NCI-H2081 treated with DMSO at 0.1 percent for 48 hours (cell line): Measurements from ENCODE around the gene FAM153A.
"Not testable (repeated sequence)": the region's sequence is repeated elsewhere in the genome, so short reads cannot be mapped to it uniquely, and the experiment has no call there.

ENCODE experiments used
- DNase-seq: peaks from one replicate; lab custom pipeline; 2025; lab: John Stamatoyannopoulos, UW

FAM153A gene

DNA sequence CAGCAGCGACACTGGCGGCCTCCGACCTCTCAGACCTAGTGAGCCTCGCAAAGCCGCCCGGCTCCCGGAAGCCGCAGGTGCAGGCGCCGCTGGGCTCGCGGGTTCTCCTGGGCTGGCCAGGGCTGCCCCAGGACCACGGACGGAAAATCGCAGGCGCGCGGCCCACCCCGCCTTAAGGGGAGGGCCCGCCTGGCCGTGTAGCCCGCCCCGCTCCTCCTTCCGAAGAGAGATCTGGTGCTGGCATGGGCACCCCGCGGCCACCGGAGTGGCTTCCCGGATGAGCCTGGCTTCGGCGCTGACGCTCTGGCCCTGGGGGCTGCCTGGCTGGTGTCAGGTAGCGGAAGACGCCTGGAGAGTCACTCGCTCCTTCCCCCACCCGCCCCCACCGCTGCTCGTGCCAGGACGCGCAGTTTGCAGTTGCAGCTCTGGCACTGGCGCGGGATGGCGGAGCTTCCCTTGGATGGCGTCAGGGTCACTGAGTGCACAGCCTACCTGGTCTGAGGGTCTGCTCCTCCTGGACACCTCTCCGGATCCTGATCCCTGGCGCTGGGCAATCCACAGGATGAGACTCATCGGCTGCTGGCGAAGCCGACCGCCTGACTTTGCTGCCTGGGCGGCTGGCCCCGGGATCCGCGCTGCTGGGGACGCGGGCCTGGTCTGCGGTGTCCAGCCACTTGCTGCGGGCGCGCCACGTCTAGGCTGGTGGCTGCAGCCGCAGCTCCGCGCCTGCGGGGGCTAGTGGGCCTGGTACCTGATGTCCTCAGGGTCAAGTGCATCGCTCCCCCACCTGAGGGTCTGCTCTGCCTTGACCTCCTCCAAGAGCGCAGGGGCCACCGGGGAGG, at the start of gene FAM153A:
Gene FAM153A, minus strand, starts transcription at position 108 of the 842 bp plus-strand sequence.
- DNase-seq: not testable (repeated sequence)

DNA sequence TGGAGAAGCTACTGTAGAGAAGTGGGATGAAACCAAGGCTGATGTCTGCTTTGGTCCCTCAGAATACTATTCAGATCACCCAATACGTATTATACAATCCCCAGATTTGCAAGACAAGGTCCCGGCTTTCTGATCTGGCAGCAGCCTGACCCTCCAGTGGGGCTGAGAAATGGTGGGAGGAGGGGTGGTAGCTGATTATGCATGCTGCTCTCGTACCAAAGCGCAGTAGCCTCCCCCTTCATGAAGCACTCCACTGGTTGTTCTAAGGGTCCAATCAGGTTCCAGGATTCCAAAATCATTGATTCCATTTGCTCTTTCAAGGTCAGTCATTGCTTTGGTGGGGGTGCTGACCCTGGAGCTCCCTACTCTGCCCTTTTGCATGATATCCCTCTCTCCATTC, 49.6 kb upstream of the FAM153A start:
- not testable (repeated sequence) for DNase-seq

DNA sequence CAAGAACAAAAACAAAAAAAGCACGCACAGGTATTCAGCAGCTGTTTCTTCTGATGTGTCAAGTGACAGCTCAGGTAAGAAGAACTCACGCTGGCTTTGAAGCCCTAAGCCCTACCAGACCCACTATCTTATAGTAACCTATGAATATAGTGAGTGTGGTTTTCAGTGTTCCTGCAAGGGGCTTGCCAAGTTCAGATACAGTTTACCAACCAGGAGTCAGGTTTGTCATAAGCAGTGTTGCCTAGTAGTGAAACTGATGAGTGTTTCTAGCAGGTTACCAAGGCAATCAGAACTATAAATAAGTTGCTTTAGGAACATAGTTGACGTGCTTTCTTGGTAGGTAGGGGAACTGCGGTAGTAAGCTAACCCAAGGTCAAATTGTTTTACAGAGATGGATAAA, 43.4 kb upstream of the FAM153A start:
- not testable (repeated sequence) for DNase-seq

DNA sequence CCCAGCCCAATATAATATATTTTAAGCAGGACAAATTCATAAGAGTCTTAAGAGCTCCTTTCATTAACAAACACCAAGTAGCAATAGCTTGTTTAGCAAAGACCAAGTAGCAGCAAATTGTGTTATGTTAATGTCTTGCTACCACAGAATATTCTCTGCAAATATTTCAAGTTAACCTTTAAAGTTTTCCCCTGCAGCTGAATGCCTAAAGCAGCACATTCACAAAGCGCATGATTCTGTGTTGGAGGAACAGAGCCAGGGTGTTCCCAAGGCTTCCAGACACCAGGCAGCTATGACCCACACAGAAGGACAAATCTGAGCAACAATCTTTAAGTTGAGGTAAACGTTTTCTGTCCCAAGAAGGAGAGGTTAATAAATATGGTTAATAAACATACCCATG, 42.1 kb upstream of the FAM153A start:
- DNase-seq: not testable (repeated sequence)

DNA sequence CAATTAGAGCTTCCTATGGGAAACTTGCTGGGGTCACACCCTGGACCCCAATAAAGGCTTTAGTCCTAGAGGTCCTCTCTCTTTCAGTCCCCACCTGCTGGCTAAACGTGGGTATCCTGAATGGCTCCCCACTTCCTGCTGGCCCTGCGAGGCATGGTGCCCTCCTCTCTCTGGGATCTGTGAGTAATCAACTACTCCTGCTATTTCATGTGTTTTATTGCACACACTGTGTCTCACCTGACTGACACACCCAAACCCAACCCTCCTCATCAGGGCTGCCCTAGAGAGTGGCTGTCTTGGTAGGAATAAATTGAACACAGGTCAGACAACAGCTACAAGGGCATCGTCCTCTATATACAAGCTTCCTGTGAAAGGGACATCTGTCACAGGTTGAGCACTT, 39.8 kb upstream of the FAM153A start:
- not testable (repeated sequence) for DNase-seq

DNA sequence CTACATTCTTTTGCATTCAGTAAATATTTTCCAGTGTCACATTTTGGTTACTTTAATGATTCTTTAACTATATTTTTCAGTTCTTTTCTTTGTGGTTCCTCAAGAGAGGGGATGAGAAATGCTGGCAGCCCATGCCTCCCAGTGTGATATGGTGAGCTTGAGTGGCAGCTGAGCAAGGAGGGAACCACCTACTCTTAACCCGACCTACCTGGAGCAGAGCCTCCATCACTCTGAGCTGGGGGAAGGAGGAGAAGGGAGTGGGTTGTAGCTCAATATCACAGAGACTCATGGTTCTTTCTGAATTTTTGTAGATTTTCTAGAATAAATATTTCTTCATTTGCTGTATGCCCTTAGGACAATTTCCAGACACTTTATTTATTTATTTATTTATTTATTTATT, 37.0 kb upstream of the FAM153A start:
- DNase-seq: not testable (repeated sequence)

- not testable (repeated sequence) for DNase-seq
Observed at GRCh38 chr5:177812814-177813425, 30.2 kb upstream of the FAM153A start.

DNA sequence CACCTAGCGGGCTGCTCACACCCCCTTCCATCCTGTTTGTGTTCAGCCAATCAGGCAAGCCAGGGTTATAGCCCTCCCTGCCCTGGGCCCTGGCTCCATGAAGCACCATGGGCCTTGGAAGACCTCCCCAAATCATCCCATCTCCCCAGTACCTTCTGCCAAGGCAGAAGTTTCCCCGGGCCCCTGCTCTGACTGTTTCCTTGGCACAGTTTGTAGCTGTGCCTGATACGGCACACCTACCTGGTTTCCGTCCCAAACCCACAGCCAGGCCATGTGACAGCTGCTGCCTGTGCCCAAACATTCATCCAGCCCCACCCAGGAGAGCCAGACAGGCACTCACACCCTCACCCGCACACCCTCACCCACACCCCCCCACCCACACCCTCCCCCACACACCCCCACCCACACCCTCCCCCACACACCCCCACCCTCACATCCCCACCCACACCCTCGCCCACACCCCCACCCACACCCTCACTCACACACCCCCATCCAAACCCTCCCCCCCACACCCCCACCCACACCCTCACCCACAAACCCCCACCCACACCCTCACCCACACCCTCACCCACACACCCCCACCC, 29.6 kb upstream of the FAM153A start:
- not testable (repeated sequence) for DNase-seq

DNA sequence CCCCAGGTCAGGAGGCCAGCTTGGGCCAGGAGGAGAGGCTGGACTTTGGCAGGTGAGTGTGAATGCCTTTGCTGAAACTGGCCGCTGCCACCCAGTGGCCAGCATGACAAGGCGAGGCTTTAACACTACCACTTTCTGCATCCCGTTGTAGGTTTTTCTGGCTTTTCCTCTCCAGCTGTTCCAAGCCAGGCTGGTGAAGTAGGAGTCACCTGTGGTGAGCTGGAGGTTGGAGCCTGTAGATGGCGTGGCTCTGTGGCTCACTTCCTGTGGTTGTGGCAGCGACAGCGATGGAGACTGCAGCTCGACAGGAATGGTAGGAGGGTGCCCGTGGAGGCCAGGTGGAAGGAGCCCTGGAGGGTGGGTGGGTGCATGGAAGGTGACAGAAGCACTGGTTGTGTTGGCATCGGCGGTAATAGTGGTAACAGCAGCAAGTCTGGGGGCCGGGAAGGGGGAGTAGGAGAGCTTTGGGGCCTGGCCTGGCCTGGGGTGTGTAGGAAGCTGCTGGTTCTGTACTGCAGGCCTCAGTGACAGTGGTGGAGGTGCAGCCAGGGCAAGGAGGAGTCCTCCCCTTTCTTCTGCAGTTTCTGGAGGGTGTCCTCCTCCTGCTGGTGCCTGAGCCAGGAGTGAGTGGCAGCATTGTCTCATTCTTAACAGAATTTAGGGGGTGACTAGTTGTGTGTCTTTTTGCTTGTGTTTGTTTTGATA, 26.7 kb upstream of the FAM153A start:
- not testable (repeated sequence) for DNase-seq

- not testable (repeated sequence) for DNase-seq
Observed at GRCh38 chr5:177808420-177808819, 25.7 kb upstream of the FAM153A start.

- not testable (repeated sequence) for DNase-seq
Observed at GRCh38 chr5:177807265-177807664, 24.6 kb upstream of the FAM153A start.

- not testable (repeated sequence) for DNase-seq
Observed at GRCh38 chr5:177801427-177801826, 18.7 kb upstream of the FAM153A start.

- not testable (repeated sequence) for DNase-seq
Observed at GRCh38 chr5:177798237-177798840, 15.6 kb upstream of the FAM153A start.

GRCh38 chr5:177793272-177793671, 10.6 kb upstream of the FAM153A start:
- DNase-seq: not testable (repeated sequence)

GRCh38 chr5:177791649-177792048, 8.9 kb upstream of the FAM153A start:
- DNase-seq: not testable (repeated sequence)

DNA sequence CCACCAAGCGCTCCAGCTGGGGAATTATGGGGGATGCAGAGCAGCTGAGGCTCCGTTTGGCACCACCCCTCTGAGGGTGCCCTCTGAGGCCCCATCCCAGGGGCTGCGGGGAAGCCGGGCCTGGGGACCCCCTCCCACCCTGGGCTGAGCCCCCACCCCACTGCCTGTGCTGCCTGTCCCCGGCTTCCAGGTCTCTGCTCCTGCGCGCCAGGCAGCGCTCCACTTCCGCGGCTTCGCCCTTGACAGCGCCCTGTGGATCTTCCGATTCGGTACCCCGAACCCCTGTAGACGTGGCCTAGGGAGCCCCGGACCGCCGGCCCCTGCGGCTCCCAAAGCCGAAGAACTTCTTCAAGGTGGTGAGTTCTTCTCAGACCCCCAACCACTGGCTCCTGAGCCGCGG, 530 bp downstream of the FAM153A start:
- not testable (repeated sequence) for DNase-seq

DNA sequence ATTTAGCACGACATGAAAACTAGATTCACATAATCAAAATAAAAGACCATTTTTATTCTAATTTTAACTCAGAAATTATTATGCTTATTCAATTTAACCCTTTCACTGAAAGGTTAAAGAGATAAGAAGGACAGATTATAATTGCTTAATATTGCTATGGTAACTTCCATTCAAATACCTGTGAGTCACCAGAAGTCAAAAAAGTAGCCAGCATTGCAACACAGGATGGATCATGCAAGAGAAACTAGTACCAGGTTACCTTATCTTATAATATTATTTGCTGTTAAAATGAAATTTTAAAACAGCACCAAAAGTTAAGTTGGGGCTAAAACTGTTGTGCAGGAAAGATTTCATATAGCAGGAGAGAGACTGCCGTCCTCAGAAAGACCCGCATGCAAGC, 11.5 kb downstream of the FAM153A start:
- DNase-seq: not testable (repeated sequence)

- DNase-seq: not testable (repeated sequence)
Observed at GRCh38 chr5:177770646-177771045, 12.1 kb downstream of the FAM153A start.

- DNase-seq: not testable (repeated sequence)
Observed at GRCh38 chr5:177763737-177764508, 18.8 kb downstream of the FAM153A start.

GRCh38 chr5:177760954-177761353, 21.7 kb downstream of the FAM153A start:
- not testable (repeated sequence) for DNase-seq

DNA sequence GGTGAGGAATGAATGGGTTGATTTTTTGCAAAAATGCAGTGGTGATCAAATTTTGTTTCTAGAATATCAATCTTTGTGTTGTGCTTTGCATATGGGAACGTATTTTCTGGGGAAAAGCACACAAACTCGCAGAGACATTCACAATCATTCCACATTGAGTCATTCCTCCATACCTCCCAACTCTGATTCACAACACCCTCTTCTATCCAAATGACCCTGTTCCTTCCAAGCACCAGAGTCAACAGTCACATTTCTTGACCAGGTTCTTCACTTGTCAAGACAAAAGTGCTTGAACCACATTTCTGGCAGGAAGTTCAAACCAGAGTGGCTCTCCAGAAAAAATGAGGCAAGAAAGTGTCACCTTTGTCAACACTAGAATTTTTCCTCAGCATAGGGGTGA, 35.3 kb downstream of the FAM153A start:
- DNase-seq: not testable (repeated sequence)
